Liver (tissue), 5 donors: ENCODE measurements around the gene C2CD4D. TPM values are rescaled to one million over a fixed set of nuclear protein-coding genes. Genes with fewer than 3 reads are reported as not detected.

Source experiments
- polyA plus RNA-seq, 2 donors: library from polyadenylated mRNA; stranded (reverse) in 1 of 2; unstranded in 1 of 2; fragments of 200-250 nt in 1 of 2; fragments of >200 nt in 1 of 2; fragmentation: Nextera tagmentation in 1 of 2; extraction: Ambion mirVana in 1 of 2; gene quantifications; one replicate each; pipeline versions ENCODE4 v1.2.1 to v1.2.3, GENCODE V29; 2013 to 2015
- small RNA-seq: library from RNA; depleted of rRNA; stranded (forward); fragments of <200 nt; gene quantifications from one replicate; pipeline ENCODE3, GENCODE V24; 2014
- total RNA-seq, 2 donors: library from RNA; depleted of rRNA; stranded (reverse); fragments of >200 nt; gene quantifications; one replicate each; pipeline ENCODE4 v1.2.3, GENCODE V29; 2014
- donor health status: healthy.
- donor health status: healthy.
- donor health status: healthy.

C2CD4D gene
- total and polyA plus RNA-seq, 4 donors, result 0.02 to 0.08 TPM; not detected in 2

Small RNA genes lying within 50 kb of the gene (small RNA-seq; reads per million reads assigned to genes)
- not detected for gene RF00019

Other genes with a start within 250 kb of the C2CD4D start
- 10 to 100 TPM; 11.7 to 19.7 TPM for gene SNX27, start 227.8 kb downstream of the C2CD4D start, total RNA-seq
- 1 to 10 TPM; 4.3 to 9.3 TPM for gene SNX27, start 227.8 kb downstream of the C2CD4D start, polyA plus RNA-seq
- gene CELF3, start 123.0 kb downstream of the C2CD4D start, total RNA-seq, result under 1 TPM in 1 of 2 donors, not detected in 1; 0.28 TPM
- not detected for gene CELF3, start 123.0 kb downstream of the C2CD4D start, polyA plus RNA-seq
- not detected for gene RIIAD1, start 118.3 kb downstream of the C2CD4D start, total RNA-seq
- not detected for gene RIIAD1, start 118.3 kb downstream of the C2CD4D start, polyA plus RNA-seq
- gene MRPL9, start 76.3 kb downstream of the C2CD4D start, total RNA-seq, result 10 to 100 TPM; 22.5 to 34.6 TPM
- gene MRPL9, start 76.3 kb downstream of the C2CD4D start, polyA plus RNA-seq, result 10 to 100 TPM; 28.6 to 43.5 TPM
- gene TDRKH, start 49.3 kb downstream of the C2CD4D start, total RNA-seq, result 1 to 10 TPM; 5.1 to 6.7 TPM
- gene TDRKH, start 49.3 kb downstream of the C2CD4D start, polyA plus RNA-seq, result 1 to 10 TPM; 1.5 to 2.6 TPM
- under 1 TPM; 0.05 to 0.50 TPM for gene LINGO4, start 34.4 kb downstream of the C2CD4D start, total RNA-seq
- under 1 TPM in 1 of 2 donors, not detected in 1; 0.09 TPM for gene LINGO4, start 34.4 kb downstream of the C2CD4D start, polyA plus RNA-seq
- 10 to 100 TPM in 1 of 2 donors, 1 to 10 TPM in 1; 2.9 to 59.2 TPM for gene RORC, start 8.0 kb downstream of the C2CD4D start, total RNA-seq
- gene RORC, start 8.0 kb downstream of the C2CD4D start, polyA plus RNA-seq, result 10 to 100 TPM; 10.7 to 15.4 TPM
- gene THEM5, start 13.9 kb upstream of the C2CD4D start, total RNA-seq, result under 1 TPM in 1 of 2 donors, not detected in 1; 0.09 TPM
- not detected for gene THEM5, start 13.9 kb upstream of the C2CD4D start, polyA plus RNA-seq
- gene THEM4, start 69.7 kb upstream of the C2CD4D start, total RNA-seq, result 10 to 100 TPM in 1 of 2 donors, 1 to 10 TPM in 1; 6.5 to 16.2 TPM
- gene THEM4, start 69.7 kb upstream of the C2CD4D start, polyA plus RNA-seq, result 10 to 100 TPM in 1 of 2 donors, 1 to 10 TPM in 1; 6.1 to 13.1 TPM
- 10 to 100 TPM in 1 of 2 donors, 1 to 10 TPM in 1; 7.0 to 23.1 TPM for gene S100A10, start 154.0 kb upstream of the C2CD4D start, total RNA-seq
- 10 to 100 TPM; 47.8 to 99.5 TPM for gene S100A10, start 154.0 kb upstream of the C2CD4D start, polyA plus RNA-seq
- gene S100A11, start 197.2 kb upstream of the C2CD4D start, total RNA-seq, result 10 to 100 TPM in 1 of 2 donors, 1 to 10 TPM in 1; 9.9 to 10.3 TPM
- 10 to 100 TPM; 51.6 to 76.1 TPM for gene S100A11, start 197.2 kb upstream of the C2CD4D start, polyA plus RNA-seq
- gene TCHHL1, start 249.2 kb upstream of the C2CD4D start, total RNA-seq, result not detected
- gene TCHHL1, start 249.2 kb upstream of the C2CD4D start, polyA plus RNA-seq, result not detected